H1 (cell line): ENCODE data around the gene CPSF7. TPM values are rescaled to one million over a fixed set of nuclear protein-coding genes. Genes with fewer than 3 reads are reported as not detected.

Source experiments
- GTF2F1 ChIP-seq: IDR thresholded peaks from 2 replicates; pipeline ENCODE4 v1.6.1; 2012; ENCODE audit warnings: low read depth, low read length, improper control_type of control experiment, borderline replicate concordance
- HDAC2 ChIP-seq, 2 experiments: fragments of 300-600 bp in 1 of 2; sonication (generic) in 1 of 2; IDR thresholded peaks; 2 replicates each; pipeline ENCODE4 v1.6.1; 2011 to 2012; ENCODE audit warnings: low read depth in 2 of 2, low read length in 2 of 2, mild to moderate bottlenecking in 2 of 2, moderate library complexity in 2 of 2, borderline replicate concordance in 1 of 2, inconsistent platforms in 1 of 2
- JUN ChIP-seq: IDR thresholded peaks from 2 replicates; pipeline ENCODE4 v1.6.1; 2011; ENCODE audit warnings: low read depth, mild to moderate bottlenecking, improper control_type of control experiment, low read length
- polyA plus RNA-seq, 7 experiments: library from polyadenylated mRNA; depleted of rRNA in 3 of 7; stranded (reverse) in 5 of 7; unstranded in 2 of 7; fragments of >200 nt in 5 of 7; fragments of 200-250 nt in 2 of 7; gene quantifications; 1 replicate in 5 of 7; 2 replicates in 1 of 7; 4 replicates in 1 of 7; pipeline versions ENCODE4 v1.2.1 to v1.2.3, GENCODE V29; 2011 to 2013; ENCODE audit warnings: missing spikeins in 2 of 7, mixed read lengths in 2 of 7
- total RNA-seq: library from RNA; stranded (reverse); fragmentation: NEBNext Ultra II Directional; extraction: Animal tissue kit (Norgen Biotek cat#: 25700); gene quantifications from 2 replicates; pipeline ENCODE4 v1.2.1, GENCODE V29; 2021

CPSF7 gene
- total and polyA plus RNA-seq, 2 of the 8 experiments (the other 6 are each of a cell fraction or from before 2014, with no cell fraction given), result 95.9 to 122 TPM

GRCh38 chr11:61380884-61381283 is 48.9 kb downstream of the CPSF7 start (continued):
- TF ChIP-seq JUN, result no peak
- TF ChIP-seq GTF2F1, result no peak
- no peak for TF ChIP-seq HDAC2 (IDR thresholded peaks at IDR 0.05; ENCODE audit: borderline replicate concordance in 1 of 2, low read depth in 2 of 2, low read length in 2 of 2)
